ELF-1 (cell line): Measurements from ENCODE around the gene CDC16.
A peak's percentile ranks its signal among the peaks of the same experiment; 100 is the strongest.
"Not testable (repeated sequence)": the region's sequence is repeated elsewhere in the genome, so short reads cannot be mapped to it uniquely, and the experiment has no call there.

Experiments used
- DNase-seq: peaks from one replicate; pipeline ENCODE4 v3.0.0-alpha.2; 2016; ENCODE audit warnings: low read depth, low spot score

Gene CDC16

DNA sequence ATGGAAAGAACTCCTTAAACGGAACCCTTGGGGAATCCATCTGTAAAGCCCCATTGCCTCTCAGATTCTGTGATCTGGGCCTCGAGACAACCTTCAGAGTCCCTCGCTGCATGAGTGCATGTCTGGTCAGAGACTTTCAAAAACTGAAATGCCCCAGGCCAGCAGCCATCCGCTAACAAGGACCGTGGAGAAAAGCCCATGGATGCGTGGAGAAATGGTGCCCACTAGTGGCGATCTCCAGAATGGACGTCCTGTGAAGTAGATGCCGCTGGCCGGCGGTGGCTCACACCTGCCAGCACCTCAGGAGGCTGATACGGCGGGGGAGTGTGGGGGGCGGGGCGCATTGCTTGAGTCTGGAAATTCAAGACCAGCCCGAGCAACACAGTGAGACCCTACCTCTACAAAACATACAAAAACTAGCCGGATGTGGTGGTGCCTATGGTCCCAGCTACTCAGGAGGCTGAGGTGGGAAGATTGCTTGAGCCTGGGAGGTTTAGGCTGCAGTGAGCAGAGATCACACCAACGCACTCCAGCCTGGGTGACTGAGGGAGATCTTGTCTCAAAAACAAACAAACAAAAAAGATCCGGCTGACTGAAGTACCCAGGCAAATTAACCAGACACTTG, 7.9 kb upstream of the CDC16 start:
- DNase-seq = peak; percentile 96

DNA sequence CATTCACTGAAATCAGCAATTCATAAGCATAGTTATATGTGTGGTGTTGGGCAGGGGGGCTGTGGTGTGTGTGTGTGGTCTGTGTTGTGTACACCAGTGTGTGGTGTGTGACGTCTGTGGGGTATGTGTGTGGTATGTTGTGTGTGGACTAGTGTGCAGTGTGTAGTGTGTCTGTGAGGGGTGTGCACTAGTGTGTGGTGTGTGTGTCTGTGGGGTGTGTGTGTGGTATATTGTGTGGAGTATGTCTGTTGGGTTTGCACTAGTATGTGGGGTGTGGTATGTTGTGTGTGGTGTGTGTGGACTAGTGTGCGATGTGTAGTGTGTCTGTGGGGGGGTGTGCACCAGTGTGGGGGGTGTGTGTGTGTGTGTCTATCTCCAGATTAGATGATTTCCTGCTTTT, 7.2 kb upstream of the CDC16 start:
- DNase-seq = no peak

DNA sequence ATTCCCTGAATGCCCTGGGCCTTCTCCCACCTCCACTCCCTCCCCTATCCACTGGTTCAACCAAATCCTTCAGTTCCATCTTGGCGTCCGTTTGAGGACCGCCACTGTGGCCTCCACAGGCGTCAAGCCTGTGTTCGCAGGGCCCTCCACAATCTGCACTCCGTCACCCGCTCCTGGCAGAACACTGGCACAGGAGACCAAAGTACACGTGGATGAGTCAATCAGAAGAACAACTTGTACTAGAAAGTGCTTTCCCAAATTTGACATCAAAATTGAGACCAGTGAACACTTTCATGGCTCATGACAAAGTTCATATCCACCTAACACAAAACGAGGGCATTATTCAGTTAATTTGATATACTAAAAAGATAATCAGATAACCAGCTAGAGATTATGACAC, 6.5 kb upstream of the CDC16 start:
- no peak for DNase-seq

DNA sequence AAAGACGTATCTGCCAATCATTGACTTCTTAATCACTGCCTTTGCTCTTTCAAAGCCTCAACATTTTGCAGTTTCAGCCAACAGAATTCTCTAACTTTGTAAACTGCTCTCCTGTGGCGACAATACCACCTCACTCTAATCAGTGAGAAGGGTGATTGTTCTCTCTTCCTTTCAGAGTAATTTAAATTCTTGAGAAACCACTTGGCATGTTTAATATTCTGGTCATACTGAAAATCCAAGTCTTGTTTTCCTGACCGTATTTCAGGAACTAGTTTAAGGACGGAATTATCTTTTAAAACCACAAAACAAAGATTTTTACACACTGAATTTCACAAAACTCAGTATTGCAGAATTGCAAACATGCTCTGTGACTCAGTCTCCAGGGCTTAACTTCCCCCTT, 5.2 kb upstream of the CDC16 start:
- DNase-seq = no peak

DNA sequence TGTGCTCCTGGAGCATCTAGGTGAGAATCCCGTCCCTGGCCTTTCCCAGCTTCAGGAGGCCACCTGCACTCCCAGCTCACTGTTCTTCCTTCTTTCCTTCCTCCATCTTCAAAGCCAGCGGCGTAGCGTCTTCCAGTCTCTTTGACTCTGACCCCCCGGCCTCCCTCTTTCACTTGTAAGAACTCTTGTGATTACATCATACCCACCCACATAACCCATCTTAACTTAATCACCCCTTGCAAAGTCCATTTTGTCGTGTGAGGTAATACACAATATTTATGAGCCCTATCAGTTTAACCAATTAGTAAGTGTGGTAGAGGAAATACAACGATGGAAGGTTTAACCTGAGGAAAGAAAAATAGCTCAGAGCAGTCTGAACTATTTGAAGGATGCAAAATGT, 4.6 kb upstream of the CDC16 start:
- DNase-seq = peak; percentile 14

DNA sequence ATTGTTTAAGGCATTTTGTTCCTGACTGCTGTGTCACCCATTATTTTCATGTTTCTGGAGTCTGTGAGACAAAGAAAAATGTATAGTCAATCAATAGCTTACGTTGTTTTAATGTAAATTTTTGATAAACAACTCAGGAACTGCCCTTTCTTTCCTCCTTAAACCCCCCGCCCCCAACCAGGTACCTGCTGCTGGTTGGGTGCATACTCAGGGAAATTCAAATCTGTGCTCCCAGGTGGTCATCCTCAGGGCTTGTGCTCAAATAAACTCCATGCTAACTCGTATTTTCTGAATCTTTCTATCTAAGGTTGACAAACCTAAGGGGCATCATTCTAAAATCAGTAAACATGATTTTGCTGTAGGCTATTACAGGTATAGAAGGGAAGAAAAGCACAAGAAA, 4.1 kb upstream of the CDC16 start:
- no peak for DNase-seq

DNA sequence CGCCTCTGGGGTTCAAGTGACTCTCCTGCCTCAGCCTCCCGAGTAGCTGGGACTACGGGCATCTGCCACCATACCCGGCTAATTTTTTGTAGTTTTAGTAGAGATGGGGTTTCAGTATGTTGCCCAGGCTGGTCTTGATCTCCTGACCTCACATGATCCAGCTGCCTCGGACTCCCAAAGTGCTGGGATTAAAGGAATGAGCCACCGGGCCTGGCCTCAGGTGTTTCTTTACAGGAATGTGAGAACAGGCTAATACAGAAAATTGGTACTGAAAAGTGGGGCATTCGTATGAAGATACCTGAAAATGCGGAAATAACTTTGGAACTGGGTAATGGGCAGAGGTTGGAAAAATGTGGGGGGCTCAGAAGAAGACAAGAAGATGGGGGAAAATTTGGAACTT, 2.8 kb upstream of the CDC16 start:
- DNase-seq = no peak

DNA sequence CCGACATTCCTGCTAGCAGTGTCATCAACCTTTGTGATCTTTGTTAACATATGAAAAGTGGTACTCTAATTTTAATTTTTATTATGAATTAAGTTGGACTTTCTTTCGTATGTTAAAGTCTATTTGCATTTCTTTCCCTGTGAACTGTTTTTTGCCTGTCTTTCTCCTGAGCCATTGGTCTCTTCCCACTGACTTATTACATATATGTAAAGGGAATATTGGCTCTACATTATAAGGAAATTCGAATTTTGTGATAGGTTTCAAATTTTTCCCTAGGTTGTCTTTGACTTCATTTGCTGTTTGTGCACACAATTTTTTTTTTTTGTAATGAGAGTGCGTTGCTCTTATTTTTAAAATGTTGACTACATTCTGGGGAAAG, 442 bp upstream of the CDC16 start:
- DNase-seq = no peak

DNA sequence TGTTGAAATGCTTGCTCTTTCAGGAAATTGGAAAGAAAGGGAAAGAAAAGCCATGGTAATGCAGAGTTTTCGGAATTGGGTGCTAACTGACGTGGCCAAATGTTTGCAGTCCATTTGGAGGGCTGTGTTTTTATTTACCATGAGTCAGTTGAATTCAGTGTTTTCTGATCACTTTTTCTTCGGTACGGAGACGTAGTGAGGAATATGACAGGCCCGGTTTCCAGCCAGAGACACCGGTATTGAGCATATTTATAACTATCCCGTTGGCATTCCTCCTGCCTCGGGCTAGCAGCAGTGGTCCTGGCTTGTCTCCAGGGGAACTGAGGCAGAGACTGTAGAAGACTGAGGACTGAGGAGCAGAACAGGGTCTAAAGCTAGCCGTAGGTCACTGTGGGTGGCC, 1.0 kb downstream of the CDC16 start:
- no peak for DNase-seq

DNA sequence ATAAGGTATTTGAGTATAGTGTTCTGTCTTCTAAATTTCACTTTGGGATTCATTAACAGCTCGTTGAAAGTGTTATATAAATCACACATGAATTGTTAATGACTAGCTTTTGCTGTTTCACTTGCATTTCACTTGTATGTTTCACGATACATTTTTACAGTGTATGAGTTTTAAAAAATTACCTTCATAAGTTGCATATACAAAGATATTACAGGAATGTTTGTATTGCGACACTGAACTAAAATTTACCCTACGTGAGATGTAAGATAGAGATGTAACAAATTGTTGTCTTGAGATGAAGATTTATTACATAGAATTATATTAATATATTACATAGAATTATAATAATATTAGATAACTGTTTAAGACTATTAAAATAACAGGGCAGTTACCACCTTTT, 1.5 kb downstream of the CDC16 start:
- DNase-seq = no peak

DNA sequence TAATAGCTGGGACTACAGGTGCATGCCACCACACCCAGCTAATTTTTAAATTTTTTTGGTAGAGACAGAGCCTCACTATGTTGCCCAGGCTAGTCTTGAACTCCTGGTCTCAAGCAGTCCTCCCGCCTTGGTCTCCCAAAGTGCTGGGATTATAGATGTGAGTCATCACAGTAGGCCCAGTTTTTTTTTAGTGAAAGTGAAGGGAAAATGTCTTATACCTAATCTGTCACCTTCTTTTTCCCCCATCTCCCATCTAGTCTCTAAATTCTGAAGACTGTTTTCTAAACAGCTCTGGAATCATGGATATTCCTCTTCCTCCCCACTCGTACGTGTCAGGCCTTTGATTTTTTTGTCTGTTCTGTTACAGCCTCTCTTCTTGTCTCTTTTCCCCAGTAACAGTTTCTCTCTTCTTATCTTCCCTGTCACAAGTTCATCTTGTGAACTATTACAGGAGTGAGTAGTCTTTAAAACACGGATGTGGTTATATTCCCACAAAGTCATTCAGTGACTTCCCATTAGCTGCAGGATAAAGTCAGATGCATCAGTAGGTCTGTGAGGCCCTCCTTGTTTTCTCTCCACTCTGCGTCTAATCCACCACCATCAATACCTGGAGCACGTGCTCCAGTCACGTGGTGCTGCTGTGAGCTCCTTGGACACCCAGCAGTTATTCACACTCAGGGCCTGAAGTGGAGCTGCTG, 2.9 kb downstream of the CDC16 start:
- DNase-seq = no peak

DNA sequence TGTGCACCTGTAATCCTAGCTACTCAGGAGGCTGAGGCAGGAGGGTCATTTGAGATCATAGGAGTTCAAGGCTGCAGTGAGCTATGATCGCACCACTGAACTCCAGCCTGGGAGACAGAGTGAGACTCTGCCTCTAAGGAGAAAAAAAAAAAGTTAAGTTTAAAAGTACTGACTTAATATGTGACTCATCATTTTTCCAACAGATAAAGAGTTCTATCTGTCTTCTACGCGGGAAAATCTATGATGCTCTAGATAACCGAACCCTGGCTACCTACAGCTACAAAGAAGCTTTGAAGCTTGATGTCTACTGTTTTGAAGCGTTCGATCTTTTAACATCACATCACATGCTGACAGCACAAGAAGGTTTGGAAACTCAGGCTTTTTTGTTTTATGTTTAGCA, 7.2 kb downstream of the CDC16 start:
- no peak for DNase-seq

DNA sequence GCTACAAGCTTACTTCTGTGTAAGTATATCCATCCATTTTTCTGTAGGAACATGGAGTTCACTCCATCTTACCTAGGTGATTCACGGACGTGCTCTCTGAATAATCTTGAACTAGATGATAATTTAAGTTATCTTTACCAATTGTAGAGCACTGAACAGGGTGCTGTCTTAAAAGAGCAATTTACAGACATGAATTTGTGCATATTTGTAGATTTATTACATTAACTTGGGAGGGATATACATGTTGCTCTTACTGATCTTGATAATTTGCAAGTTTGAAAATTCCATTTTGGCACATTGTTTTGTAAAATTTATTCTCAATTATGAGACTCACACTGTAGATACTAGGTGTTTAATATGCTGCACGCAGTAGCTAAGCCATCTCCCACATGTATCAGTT, 9.3 kb downstream of the CDC16 start:
- DNase-seq = no peak

DNA sequence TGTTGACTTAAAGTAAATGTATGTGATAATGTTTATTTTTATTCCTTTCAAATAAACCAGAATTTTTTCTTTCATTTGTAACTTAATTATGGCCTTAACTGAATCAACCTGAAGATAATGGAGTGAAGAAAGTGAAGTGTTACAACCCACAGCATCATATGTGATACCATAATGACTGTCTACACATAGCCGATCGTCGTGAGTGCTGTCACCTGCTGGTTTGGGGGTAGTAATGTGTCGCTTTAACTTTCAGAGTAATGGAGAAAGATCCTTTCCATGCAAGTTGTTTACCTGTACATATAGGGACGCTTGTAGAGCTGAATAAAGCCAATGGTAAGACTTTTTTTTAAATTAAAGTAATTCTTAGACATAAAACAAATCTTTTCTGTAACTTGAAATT, 9.9 kb downstream of the CDC16 start:
- no peak for DNase-seq

DNA sequence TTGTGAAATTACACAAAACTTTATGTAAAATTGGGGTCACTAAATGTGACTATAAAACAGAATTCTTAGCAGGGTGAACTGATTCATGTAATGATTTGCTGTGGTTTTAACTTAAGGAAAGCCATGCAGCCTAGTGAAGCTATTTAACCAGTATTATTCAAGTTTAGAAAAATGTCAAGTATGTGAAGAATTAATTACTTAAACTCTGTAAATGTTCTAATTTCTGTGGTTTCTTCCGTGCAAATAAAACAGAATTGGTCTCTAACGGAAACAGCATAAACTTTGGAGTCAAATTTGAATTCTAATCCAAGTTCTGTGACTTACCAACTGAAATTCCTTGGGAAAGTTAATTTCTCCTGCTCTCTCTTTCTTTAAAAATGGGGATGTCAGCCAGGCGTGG, 13.3 kb downstream of the CDC16 start:
- no peak for DNase-seq

DNA sequence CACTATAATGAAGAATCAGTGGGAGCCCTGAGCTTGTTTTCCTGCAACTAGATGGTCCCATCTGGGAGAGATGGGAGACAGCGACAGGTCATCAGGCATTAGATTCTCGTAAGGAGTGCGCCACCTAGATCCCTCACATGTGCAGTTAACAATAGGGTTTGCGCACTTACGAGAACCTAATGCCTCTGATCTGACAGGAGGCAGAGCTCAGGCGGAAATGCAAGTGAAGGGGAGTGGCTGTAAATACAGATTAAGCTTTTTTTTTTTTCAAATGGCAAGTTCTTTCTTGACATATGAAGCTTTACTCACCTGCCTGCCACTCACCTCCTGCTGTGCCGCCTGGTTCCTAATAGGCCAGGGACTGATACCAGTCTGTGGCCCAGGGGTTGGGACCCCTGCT, 14.4 kb downstream of the CDC16 start:
- DNase-seq = no peak

DNA sequence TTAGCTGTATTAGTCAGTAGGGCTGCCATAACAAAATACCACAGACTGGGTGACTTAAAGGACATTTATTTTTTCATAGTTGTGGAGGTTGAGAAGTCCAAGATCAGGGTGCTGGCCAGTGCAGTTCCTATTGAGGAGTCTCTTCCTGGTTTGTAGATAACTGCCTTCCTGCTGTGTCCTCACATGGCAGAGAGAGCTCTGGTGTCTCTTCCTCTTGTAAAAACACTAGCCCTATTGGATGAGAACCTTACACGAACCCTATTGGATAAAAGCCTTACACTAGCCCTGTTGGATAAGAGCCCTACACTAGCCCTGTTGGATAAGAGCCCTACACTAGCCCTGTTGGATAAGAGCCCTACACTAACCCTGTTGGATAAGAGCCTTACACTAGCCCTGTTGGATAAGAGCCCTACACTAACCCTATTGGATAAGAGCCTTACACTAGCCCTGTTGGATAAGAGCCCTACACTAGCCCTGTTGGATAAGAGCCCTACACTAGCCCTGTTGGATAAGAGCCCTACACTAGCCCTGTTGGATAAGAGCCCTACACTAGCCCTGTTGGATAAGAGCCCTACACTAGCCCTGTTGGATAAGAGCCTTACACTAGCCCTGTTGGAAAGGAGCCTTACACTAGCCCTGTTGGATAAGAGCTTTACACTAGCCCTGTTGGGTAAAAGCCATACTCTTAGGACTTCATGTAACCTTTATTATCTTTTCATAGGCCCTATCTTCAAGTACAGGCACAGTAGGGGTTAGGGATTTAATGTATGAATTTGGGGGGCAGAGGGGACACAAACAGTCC, 17.1 kb downstream of the CDC16 start:
- not testable (repeated sequence) for DNase-seq

DNA sequence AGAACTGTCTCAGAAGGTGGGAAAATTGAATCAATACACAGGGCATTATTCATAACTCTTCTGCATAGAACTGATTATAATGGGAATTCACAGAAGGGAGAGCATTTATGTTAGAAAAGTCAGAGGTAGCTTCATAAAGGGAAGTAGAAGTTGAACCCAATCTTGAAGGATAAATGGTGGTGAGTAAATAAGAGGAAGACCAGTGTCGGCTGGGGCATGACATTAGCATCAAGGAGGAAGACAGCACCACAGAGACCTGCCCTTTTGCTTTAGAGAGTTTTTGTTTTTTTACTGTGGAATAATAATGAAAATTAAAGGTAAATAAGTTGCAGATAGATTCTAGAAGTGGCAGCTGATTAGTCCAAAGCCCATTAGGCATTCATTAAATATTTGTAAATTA, 21.9 kb downstream of the CDC16 start:
- no peak for DNase-seq

DNA sequence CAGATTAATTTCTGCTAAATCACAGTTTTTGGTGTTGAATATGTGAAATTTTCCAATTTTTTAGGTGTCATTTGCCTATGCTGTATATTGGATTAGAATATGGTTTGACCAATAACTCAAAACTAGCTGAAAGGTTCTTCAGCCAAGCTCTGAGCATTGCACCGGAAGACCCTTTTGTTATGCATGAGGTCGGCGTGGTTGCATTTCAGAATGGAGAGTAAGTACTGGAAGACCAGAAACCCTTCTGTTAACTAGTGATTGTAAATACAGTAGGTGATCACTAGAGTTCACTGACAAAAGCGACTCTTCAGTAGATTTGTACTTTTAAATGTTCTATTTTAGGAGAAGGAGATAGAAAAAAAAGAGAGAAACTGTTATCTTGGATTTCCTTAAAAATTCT, 22.3 kb downstream of the CDC16 start:
- DNase-seq = peak; percentile 36

DNA sequence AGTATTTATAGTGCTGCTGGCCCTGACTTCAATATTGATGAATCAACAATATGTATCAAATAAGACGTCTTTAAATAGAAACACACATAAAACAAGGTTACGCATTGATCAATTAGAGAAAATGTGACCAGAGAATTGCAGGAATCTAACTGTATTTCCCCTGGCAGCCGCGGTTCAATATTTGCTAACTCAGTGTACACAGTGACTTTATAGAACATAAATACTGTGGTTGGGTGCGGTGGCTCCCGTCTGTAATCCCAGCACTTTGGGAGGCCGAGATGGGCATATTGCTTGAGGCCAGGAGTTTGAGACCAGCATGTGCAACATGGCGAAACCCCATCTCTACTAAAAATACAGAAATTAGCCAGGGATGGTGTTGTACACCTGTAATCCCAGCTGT, 23.9 kb downstream of the CDC16 start:
- no peak for DNase-seq

DNA sequence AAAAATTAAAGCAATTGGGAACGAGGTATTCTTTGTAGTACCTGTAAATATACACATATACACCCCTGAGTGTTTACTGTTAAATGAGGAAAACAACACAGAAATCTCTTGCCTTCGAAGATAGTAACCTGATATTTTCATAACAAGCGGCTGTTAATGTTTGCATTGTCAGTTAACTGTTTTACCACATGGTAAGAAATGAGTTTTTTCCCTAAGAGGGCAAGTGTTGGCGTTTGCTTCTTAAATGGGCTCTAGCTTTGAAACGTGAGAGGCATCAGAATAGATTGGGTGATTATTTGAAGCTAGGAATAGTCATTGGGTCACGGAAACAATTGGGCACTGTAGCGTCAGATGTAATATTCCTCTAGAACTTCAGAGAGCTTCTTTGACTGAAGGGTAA, 24.7 kb downstream of the CDC16 start:
- DNase-seq = no peak

DNA sequence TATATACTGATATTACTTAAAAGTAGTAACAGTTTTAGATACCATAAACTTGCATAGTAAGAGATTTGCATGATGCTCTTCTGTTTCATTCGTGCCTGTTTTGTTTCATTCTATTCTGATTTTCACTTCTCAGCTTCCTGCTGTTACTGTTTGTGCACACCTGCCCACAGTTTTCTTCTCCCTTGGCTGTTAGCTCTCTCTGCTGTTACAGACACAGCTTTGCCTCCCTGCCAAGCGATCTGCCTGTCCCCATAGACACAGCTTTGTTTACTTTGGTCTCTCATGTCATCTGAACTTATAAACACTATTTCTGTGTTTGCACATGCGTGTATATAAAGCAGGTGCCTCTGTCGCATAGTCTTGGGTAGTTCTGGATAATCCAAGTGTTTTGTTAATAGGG, 25.3 kb downstream of the CDC16 start:
- no peak for DNase-seq

DNA sequence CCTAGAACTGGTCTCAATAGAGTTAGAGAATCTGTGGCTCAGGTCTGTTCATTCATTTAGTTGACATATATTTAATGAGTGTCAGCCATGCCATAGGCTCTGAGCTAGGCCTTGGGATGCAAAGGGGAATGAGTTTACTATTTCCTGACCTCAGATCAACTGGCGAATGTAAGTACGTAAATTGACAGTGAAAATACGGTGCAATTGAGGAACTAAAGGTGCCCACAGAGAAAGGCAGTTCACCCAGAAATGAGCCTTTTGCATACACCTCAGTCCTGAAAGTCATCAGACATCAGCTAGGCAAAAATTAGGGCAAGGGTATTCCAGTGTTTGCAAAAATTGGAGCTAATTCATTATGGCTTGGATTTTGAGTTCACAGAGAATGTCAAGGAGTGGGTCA, 26.1 kb downstream of the CDC16 start:
- no peak for DNase-seq
